ENCODE measurements around the gene PIK3R6. TPM values are rescaled to one million over a fixed set of nuclear protein-coding genes. Genes with fewer than 3 reads are reported as not detected.

The PIK3R6 gene
- not detected in 2 replicates for total RNA-seq (2014; rRNA removed; shearing (Covaris generic))

GRCh38 chr17:8867361-8867981, at the start of gene PIK3R6:
Gene PIK3R6, minus strand, starts transcription at chr17:8867674. Its CDS starts 17,880 bp downstream, at chr17:8849794.
- DNase-seq (ENCODE audit: low spot score) = no peak
- in situ Hi-C loops (cut with HindIII; ENCODE audit: low sequenced_read_pairs) = no loop called here

- in situ Hi-C loops (cut with HindIII; ENCODE audit: low sequenced_read_pairs) = no loop called here
- DNase-seq (ENCODE audit: low spot score) = no peak
These were observed 49.0 kb upstream of the PIK3R6 start for GRCh38 chr17:8916466-8916865.

DNA sequence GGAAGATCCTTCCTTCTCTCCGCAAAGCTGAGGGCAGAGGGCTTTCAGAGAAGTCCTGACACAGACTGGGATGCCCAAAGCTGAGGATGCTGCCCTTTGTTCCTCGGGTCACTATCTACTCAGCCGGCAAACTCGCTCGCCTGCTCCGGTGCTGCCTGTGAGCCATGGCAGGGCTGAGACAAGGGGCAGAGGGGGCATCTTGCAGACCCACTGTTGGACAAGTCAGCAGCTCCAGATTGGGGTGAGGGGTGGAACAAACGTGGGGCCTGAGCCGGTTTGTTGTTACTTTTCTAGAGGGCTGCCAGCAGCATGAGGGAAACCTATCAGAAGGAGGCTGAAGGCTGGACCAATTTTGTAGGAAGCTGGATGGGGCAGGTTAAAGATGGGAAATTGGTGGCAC, 47.1 kb upstream of the PIK3R6 start:
- in situ Hi-C loops (cut with HindIII; ENCODE audit: low sequenced_read_pairs) = no loop called here
- no peak for DNase-seq (ENCODE audit: low spot score)

GRCh38 chr17:8913879-8914278, 46.4 kb upstream of the PIK3R6 start:
- in situ Hi-C loops (cut with HindIII; ENCODE audit: low sequenced_read_pairs) = no loop called here
- DNase-seq (ENCODE audit: low spot score) = no peak

DNA sequence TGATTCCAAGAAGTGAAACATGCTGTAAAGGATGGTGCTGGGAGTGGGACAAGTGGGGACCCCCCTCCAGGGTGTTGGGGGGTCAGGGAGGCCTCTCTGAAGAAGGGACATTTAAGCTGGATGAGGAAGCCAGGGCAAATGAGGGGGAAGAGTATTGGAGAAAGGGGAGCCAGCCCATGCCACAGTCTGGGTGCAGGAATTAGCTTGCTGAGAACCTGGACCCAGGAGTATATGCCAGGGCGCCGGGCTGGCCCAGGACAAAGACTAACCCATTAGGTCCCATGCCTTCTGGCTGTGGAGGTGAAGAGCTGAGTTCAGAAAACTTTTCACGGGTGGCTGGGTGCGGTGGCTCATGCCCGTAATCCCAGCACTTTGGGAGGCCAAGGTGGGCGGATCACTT, 45.6 kb upstream of the PIK3R6 start:
- in situ Hi-C loops (cut with HindIII; ENCODE audit: low sequenced_read_pairs) = no loop called here
- DNase-seq (ENCODE audit: low spot score) = no peak

DNA sequence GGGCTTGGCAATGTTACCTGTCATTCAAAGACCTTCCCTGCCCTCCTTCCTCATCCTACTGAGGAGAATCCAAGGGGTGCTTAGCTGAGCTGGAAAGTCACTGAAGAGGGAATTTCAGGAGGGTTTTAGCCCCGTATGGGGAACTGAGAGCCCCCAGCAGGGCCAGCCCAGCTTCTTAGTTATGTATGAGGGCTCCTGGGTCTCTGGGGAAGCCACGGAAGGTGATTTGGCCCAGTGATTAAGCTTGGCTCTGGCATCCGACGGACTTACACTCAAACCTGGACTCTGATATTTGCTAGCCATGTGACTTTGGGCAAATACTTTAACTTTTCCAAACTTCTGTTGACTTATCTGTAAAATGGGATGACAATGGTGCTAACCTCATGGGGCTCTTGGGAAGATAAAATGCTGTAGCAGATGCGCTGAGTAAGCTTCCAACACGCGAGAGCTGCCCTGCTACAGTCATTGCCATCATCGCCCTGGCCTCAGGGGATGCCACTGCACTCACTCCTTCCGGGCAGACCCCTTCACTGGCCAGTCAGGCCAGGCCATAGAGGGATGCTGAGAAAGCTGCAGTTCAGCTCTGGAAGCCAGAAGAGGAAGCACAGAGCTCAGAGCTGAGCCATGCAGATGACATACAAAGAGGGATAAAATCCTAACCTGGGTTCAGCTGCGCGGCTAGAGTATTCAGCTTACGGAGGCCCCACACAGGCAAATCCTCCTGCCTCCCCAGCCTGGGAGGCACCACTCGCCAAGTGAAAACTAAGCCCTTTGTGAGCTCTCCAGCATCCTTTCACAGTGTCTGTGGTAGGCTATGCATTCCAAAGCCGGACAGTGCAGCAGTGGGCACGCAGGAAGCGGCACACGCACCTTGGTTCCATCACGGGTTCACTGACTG, 44.9 kb upstream of the PIK3R6 start:
- in situ Hi-C loops (cut with HindIII; ENCODE audit: low sequenced_read_pairs) = no loop called here
- DNase-seq (ENCODE audit: low spot score) = no peak

GRCh38 chr17:8910969-8911604, 43.6 kb upstream of the PIK3R6 start:
- in situ Hi-C loops (cut with HindIII; ENCODE audit: low sequenced_read_pairs) = no loop called here
- no peak for DNase-seq (ENCODE audit: low spot score)

- in situ Hi-C loops (cut with HindIII; ENCODE audit: low sequenced_read_pairs) = no loop called here
These were observed 42.3 kb upstream of the PIK3R6 start for GRCh38 chr17:8909586-8910270.

GRCh38 chr17:8905331-8905730, 37.9 kb upstream of the PIK3R6 start:
- in situ Hi-C loops (cut with HindIII; ENCODE audit: low sequenced_read_pairs) = no loop called here

More at GRCh38 chr17:8909586-8910270, 42.3 kb upstream of the PIK3R6 start:
- no peak for DNase-seq (ENCODE audit: low spot score)

GRCh38 chr17:8904686-8905085, 37.2 kb upstream of the PIK3R6 start:
- DNase-seq (ENCODE audit: low spot score) = no peak
- in situ Hi-C loops (cut with HindIII; ENCODE audit: low sequenced_read_pairs) = no loop called here

More at GRCh38 chr17:8905331-8905730, 37.9 kb upstream of the PIK3R6 start:
- no peak for DNase-seq (ENCODE audit: low spot score)

- no peak for DNase-seq (ENCODE audit: low spot score)
- in situ Hi-C loops (cut with HindIII; ENCODE audit: low sequenced_read_pairs) = no loop called here
These were observed 36.7 kb upstream of the PIK3R6 start for GRCh38 chr17:8904201-8904600.

DNA sequence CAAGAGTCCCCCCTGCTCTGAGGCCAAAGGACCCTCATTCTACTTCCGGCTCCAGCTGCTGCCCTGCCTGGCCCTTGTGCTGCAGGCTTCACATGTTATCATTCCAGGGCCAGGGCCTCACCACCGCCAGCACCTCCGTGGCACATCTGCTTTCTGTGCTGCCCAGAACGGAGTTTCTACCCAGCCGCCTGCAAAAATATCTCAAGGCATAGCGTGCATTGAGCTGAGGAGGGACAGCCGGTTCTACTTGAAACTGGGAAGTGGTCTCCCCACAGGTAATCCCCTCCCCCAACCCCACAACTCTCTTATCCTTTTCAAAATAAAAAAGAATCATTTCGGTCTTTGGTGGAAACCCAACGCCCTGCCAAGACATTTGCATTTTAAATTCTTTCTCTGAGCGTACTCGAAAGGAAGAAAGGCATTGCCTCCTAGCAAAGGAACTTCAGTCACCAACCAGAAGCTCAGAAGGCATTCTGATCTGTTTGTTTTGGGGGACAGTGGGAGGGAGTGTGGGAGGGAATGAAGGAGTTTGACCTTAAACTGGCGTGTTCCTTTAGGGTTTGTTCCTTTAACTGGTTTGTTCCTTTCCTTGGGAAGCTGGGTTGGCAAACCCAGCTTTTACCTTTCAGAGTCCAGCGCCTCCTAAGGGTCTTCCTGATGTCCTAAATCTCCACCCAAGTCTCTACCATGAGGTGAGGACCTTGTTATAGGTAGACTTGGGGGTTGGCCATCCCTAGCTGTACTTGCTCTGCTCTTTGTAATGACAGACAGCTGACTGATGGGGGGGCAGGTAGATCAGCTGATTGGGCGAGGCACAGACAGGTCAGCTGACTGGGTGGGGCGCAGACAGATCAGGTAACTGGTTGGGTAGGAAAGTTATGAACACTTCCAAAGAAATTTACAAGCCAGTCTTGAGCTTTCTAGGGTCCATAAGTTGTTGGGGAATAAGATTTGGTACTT, 33.4 kb upstream of the PIK3R6 start:
- in situ Hi-C loops (cut with HindIII; ENCODE audit: low sequenced_read_pairs) = no loop called here
- DNase-seq (ENCODE audit: low spot score) = no peak

DNA sequence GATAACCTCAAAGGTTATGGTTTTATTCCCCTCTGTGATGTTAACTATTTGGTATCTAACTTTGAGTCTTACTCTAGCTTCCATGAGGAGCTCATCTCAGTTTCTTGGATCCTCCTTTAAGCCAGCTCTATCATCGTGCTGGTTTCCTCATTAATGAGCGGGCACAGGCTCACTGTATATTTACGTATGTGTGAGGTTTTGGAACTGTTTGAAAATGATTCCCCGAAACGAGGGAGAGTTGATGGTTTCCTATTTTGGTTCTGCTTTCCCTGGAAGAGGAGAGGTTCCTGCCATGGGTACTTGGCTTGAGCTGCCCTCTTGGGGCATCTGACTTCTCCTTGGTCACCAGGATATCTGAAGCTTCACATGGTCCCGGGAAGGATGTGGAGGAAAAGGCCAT, 32.7 kb upstream of the PIK3R6 start:
- in situ Hi-C loops (cut with HindIII; ENCODE audit: low sequenced_read_pairs) = no loop called here
- no peak for DNase-seq (ENCODE audit: low spot score)

GRCh38 chr17:8898636-8899035, 31.2 kb upstream of the PIK3R6 start:
- DNase-seq (ENCODE audit: low spot score) = no peak
- in situ Hi-C loops (cut with HindIII; ENCODE audit: low sequenced_read_pairs) = no loop called here

- in situ Hi-C loops (cut with HindIII; ENCODE audit: low sequenced_read_pairs) = no loop called here
- DNase-seq (ENCODE audit: low spot score) = no peak
These were observed 30.7 kb upstream of the PIK3R6 start for GRCh38 chr17:8898126-8898525.

GRCh38 chr17:8896641-8897635, 29.5 kb upstream of the PIK3R6 start:
- no peak for DNase-seq (ENCODE audit: low spot score)
- in situ Hi-C loops (cut with HindIII; ENCODE audit: low sequenced_read_pairs) = no loop called here

- no peak for DNase-seq (ENCODE audit: low spot score)
- in situ Hi-C loops (cut with HindIII; ENCODE audit: low sequenced_read_pairs) = no loop called here
These were observed 28.6 kb upstream of the PIK3R6 start for GRCh38 chr17:8896087-8896486.
